ENCODE measurements around the gene FOSL2.

Gene FOSL2

DNA sequence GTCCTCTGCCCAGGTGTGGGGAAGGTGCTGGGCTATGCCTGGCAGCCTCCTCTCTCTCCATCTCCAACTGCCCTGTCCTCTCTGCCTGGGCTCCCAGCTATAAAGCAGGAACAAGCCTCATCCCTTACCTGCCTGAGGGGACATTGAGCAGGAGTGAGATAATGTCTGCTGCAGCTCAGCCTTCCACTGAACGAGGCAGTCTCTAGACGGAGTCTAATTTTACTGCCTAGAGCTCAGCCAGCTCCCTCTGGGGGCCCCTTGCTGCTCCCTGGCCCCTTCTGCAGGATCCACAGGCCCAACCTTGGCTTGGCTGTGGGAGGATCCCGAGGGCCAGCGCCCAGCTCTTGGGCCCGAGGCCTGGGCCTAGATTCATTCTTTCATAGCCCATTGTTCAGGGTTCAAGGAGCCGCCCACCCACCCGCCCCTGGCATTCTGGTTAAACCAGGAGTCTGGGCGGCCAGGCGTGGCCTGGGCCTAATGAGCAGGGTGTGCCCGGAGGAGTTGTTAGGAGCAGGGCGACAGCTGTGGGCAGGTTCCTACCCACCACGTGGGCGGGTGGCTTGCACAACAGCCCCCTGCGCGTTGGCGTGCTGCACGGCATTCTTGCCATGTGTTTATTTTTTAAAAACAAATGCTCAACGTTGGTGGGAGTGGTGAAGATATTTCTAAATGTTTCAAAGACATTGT, 44.6 kb downstream of the FOSL2 start:
- H3K4me3 ChIP-seq (ENCODE audit: low read depth in 1 of 2, low read length in 2 of 2): no peak overlapping the region
- no peak overlapping the region for H2AFZ ChIP-seq (ENCODE audit: low read depth, low read length)
- DNase-seq: no peak
- no peak overlapping the region for H3K27ac ChIP-seq (ENCODE audit: low read length)
- no peaks in the 10 kb centered on the region for H3K4me1 ChIP-seq (ENCODE audit: insufficient read depth, low read length)
- TF ChIP-seq, protein P1, sequence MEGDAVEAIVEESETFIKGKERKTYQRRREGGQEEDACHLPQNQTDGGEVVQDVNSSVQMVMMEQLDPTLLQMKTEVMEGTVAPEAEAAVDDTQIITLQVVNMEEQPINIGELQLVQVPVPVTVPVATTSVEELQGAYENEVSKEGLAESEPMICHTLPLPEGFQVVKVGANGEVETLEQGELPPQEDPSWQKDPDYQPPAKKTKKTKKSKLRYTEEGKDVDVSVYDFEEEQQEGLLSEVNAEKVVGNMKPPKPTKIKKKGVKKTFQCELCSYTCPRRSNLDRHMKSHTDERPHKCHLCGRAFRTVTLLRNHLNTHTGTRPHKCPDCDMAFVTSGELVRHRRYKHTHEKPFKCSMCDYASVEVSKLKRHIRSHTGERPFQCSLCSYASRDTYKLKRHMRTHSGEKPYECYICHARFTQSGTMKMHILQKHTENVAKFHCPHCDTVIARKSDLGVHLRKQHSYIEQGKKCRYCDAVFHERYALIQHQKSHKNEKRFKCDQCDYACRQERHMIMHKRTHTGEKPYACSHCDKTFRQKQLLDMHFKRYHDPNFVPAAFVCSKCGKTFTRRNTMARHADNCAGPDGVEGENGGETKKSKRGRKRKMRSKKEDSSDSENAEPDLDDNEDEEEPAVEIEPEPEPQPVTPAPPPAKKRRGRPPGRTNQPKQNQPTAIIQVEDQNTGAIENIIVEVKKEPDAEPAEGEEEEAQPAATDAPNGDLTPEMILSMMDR (IDR thresholded peaks at IDR 0.05; ENCODE audit: borderline replicate concordance, extremely low read depth, low read length, poor library complexity, severe bottlenecking): no peak
- TF ChIP-seq EZH2 (IDR thresholded peaks at IDR 0.05; ENCODE audit: borderline replicate concordance, low read depth, low read length, severe bottlenecking): no peak
- H3K79me2 ChIP-seq (ENCODE audit: insufficient read depth, low read length): no peaks in the 10 kb centered on the region
- H4K20me1 ChIP-seq (ENCODE audit: insufficient read depth, low read length): no peaks in the 10 kb centered on the region
- no peak for ATAC-seq (ENCODE audit: insufficient read depth, low read depth)
- H3K36me3 ChIP-seq (ENCODE audit: insufficient read depth, low read length): no peaks in the 10 kb centered on the region
- H3K4me2 ChIP-seq (ENCODE audit: insufficient read depth, low read length): no peak overlapping the region
- H3K9me3 ChIP-seq (ENCODE audit: insufficient read depth, low read length, severe bottlenecking): no peaks in the 10 kb centered on the region
- no peak overlapping the region for H3K9ac ChIP-seq (ENCODE audit: low read depth, low read length)
- H3K27me3 ChIP-seq (ENCODE audit: insufficient read depth, low read length, poor library complexity): no peaks in the 10 kb centered on the region

DNA sequence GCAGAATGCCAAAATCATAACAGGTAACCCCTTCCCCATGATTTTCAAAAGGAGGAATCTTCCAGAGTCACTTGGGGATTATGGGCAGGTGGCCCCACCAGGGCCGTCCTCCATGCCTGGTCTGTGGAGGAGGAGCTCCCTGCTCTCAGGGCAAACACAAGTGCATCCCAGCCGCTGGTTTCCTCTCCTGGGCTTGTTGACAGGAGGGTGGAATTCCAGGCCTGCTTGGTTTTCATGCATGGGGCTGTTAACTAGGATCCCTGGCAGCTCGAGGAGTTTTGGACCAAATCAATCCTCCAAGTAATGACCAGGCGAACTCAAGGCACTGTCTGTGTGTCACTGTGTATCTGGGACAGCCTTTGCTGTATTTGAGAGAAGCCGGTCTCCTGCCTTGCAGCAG, 45.3 kb downstream of the FOSL2 start:
- Histone ChIP-seq H3K9me3 (ENCODE audit: insufficient read depth, low read length, severe bottlenecking) (no peaks in the 10 kb centered on the region), H3K4me3 (ENCODE audit: low read depth in 1 of 2, low read length in 2 of 2) (no peak overlapping the region), H3K36me3 (ENCODE audit: insufficient read depth, low read length) (no peaks in the 10 kb centered on the region), H3K27ac (ENCODE audit: low read length) (no peak overlapping the region), H3K4me2 (ENCODE audit: insufficient read depth, low read length) (no peak overlapping the region), H3K27me3 (ENCODE audit: insufficient read depth, low read length, poor library complexity) (no peaks in the 10 kb centered on the region), H3K9ac (ENCODE audit: low read depth, low read length) (no peak overlapping the region), H3K4me1 (ENCODE audit: insufficient read depth, low read length) (no peaks in the 10 kb centered on the region), H4K20me1 (ENCODE audit: insufficient read depth, low read length) (no peaks in the 10 kb centered on the region), H2AFZ (ENCODE audit: low read depth, low read length) (no peak overlapping the region), H3K79me2 (ENCODE audit: insufficient read depth, low read length) (no peaks in the 10 kb centered on the region)
- TF ChIP-seq, protein P1 (IDR thresholded peaks at IDR 0.05; ENCODE audit: borderline replicate concordance, extremely low read depth, low read length, poor library complexity, severe bottlenecking): no peak
- no peak for DNase-seq
- ATAC-seq (ENCODE audit: insufficient read depth, low read depth): no peak

DNA sequence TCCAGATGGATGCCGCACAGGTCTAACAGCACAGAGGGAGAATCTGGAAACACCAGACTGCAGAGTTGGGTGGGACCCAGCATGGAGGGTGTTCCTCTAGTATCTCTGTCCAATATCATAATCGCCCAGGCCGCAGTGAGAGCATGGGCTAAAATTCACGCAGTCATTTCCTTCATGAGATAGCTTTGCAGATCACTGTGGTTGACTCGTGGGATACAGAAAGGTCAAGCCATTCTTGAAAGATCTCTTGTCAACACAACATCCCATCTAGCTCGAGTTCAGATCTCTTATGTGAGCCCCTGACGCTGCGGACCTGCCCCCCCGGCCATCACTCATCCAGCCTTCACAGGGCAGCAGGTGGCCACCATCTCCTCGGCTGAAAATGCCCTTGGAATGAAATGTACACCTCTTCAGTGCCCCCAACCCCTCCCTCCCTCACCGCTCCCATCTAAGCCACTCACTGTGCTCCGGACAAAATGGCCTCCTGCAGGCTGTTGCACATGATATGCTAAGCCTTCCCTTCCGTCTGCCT, 45.9 kb downstream of the FOSL2 start:
- H3K36me3 ChIP-seq (ENCODE audit: insufficient read depth, low read length): no peaks in the 10 kb centered on the region
- no peaks in the 10 kb centered on the region for H3K79me2 ChIP-seq (ENCODE audit: insufficient read depth, low read length)
- H3K27me3 ChIP-seq (ENCODE audit: insufficient read depth, low read length, poor library complexity): no peaks in the 10 kb centered on the region
- H3K4me3 ChIP-seq (ENCODE audit: low read depth in 1 of 2, low read length in 2 of 2): no peak overlapping the region
- ATAC-seq (ENCODE audit: insufficient read depth, low read depth) (no peak), DNase-seq (no peak)
- no peak overlapping the region for H3K4me2 ChIP-seq (ENCODE audit: insufficient read depth, low read length)
- no peak overlapping the region for H2AFZ ChIP-seq (ENCODE audit: low read depth, low read length)
- H3K27ac ChIP-seq (ENCODE audit: low read length): no peak overlapping the region
- no peaks in the 10 kb centered on the region for H4K20me1 ChIP-seq (ENCODE audit: insufficient read depth, low read length)
- H3K9ac ChIP-seq (ENCODE audit: low read depth, low read length): no peak overlapping the region
- H3K4me1 ChIP-seq (ENCODE audit: insufficient read depth, low read length): no peaks in the 10 kb centered on the region
- H3K9me3 ChIP-seq (ENCODE audit: insufficient read depth, low read length, severe bottlenecking): no peaks in the 10 kb centered on the region
- TF ChIP-seq, protein P1 (IDR thresholded peaks at IDR 0.05; ENCODE audit: borderline replicate concordance, extremely low read depth, low read length, poor library complexity, severe bottlenecking): no peak
- TF ChIP-seq EZH2 (IDR thresholded peaks at IDR 0.05; ENCODE audit: borderline replicate concordance, low read depth, low read length, severe bottlenecking): no peak
